B cell (primary cell): ENCODE measurements around the gene HES1. TPM values are rescaled to one million over a fixed set of nuclear protein-coding genes. Genes with fewer than 3 reads are reported as not detected.

Source experiments
- ATAC-seq: fragments of 200-7000 bp; cut with Tn5 transposase; one replicate; pipeline ENCODE4 v1.10.0; 2021; ENCODE audit warnings: low read depth, mild to moderate bottlenecking, moderate number of reproducible peaks, moderate library complexity
- CTCF ChIA-PET: fragments of 350-600 bp; sonication (Branson Sonifier 250); formaldehyde crosslinking; loops from one replicate; lab custom pipeline; 2021; ENCODE audit warnings: antibody characterized with exemption, inconsistent platforms; lab: Charles Lee
- POLR2A ChIA-PET: fragments of 350-600 bp; sonication (Branson Sonifier 250); formaldehyde crosslinking; loops from one replicate; lab custom pipeline; 2021; ENCODE audit warnings: antibody characterized with exemption; lab: Charles Lee
- DNase-seq: peaks from one replicate; pipeline ENCODE4 v3.0.0; 2013
- H2AFZ ChIP-seq: 2 replicates; pipeline ENCODE4 v1.6.1; 2012; ENCODE audit warnings: mild to moderate bottlenecking, low read depth, low read length; ENCODE audit not compliant: insufficient read depth, poor library complexity, severe bottlenecking
- H3K27ac ChIP-seq, 2 donors: 1 replicate in 1 of 2; 2 replicates in 1 of 2; pipeline ENCODE4 v1.5.1; 2012 to 2013; ENCODE audit warnings: low read length in 2 of 2, mild to moderate bottlenecking in 2 of 2, moderate library complexity in 1 of 2
- H3K27me3 ChIP-seq, 4 experiments: fragments of 200-600 bp in 1 of 4; sonication (generic) in 1 of 4; replicated peaks in 1 of 4; 1 replicate in 2 of 4; 2 replicates in 2 of 4; pipeline versions ENCODE4 v1.6.1 to v1.7.0; 2013 to 2016; ENCODE audit warnings: low read length in 3 of 4, mild to moderate bottlenecking in 2 of 4, mixed read lengths in 1 of 4, moderate library complexity in 1 of 4; ENCODE audit not compliant: insufficient read depth in 4 of 4, control insufficient read depth in 3 of 4; ENCODE audit errors: control extremely low read depth in 1 of 4
- H3K36me3 ChIP-seq, 2 experiments: replicated peaks in 1 of 2; 1 replicate in 1 of 2; 2 replicates in 1 of 2; pipeline versions ENCODE4 v1.6.1 to v1.7.1; 2013; ENCODE audit warnings: low read length in 1 of 2; ENCODE audit not compliant: insufficient read depth in 2 of 2, control insufficient read depth in 1 of 2; ENCODE audit errors: control extremely low read depth in 1 of 2, extremely low read depth in 1 of 2
- H3K4me1 ChIP-seq, 2 donors: fragments of 200-600 bp in 1 of 2; sonication (generic) in 1 of 2; 1 replicate in 1 of 2; 2 replicates in 1 of 2; pipeline versions ENCODE4 v1.5.1 to v1.6.1; 2013 to 2017; ENCODE audit warnings: low read length in 2 of 2; ENCODE audit not compliant: control insufficient read depth in 2 of 2, insufficient read depth in 2 of 2
- H3K4me2 ChIP-seq: replicated peaks from 2 replicates; pipeline ENCODE3; 2012; ENCODE audit warnings: mild to moderate bottlenecking, low read depth, low read length; ENCODE audit not compliant: poor library complexity, severe bottlenecking
- H3K4me3 ChIP-seq, 5 experiments: fragments of 200-600 bp in 1 of 5; sonication (generic) in 1 of 5; 1 replicate in 3 of 5; 2 replicates in 2 of 5; pipeline versions ENCODE4 v1.5.1 to v1.7.0; 2011 to 2016; ENCODE audit warnings: low read length in 4 of 5, mild to moderate bottlenecking in 4 of 5, low read depth in 2 of 5, control low read depth in 1 of 5, moderate library complexity in 1 of 5; ENCODE audit not compliant: insufficient read depth in 1 of 5; ENCODE audit errors: control extremely low read depth in 1 of 5, extremely low read depth in 1 of 5
- H3K79me2 ChIP-seq: fragments of 200-600 bp; sonication (generic); one replicate; pipeline ENCODE4 v1.6.0; 2016; ENCODE audit warnings: low read length; ENCODE audit not compliant: control insufficient read depth, insufficient read depth
- H3K9ac ChIP-seq: fragments of 200-600 bp; sonication (generic); 2 replicates; pipeline ENCODE4 v1.6.1; 2017; ENCODE audit warnings: mild to moderate bottlenecking, low read length, moderate library complexity
- H3K9me3 ChIP-seq, 3 donors: one replicate each; pipeline versions ENCODE4 v1.6.1 to v1.7.1; 2013; ENCODE audit warnings: low read length in 2 of 3; ENCODE audit not compliant: control insufficient read depth in 2 of 3, insufficient read depth in 1 of 3; ENCODE audit errors: control extremely low read depth in 1 of 3
- H4K20me1 ChIP-seq: 2 replicates; pipeline ENCODE4 v1.6.0; 2012; ENCODE audit warnings: mild to moderate bottlenecking, low read length; ENCODE audit not compliant: insufficient read depth, control insufficient read depth, poor library complexity, severe bottlenecking
- H3K27ac Mint-ChIP-seq: one replicate; pipeline ENCODE4 v1.8.0; 2021; ENCODE audit warnings: mixed read lengths
- H3K27me3 Mint-ChIP-seq: one replicate; pipeline ENCODE4 v1.8.0; 2021; ENCODE audit warnings: mixed read lengths
- H3K4me1 Mint-ChIP-seq: one replicate; pipeline ENCODE4 v1.8.0; 2021; ENCODE audit warnings: mixed read lengths
- H3K4me3 Mint-ChIP-seq: one replicate; pipeline ENCODE4 v1.8.0; 2021; ENCODE audit warnings: mixed read lengths
- H3K9me3 Mint-ChIP-seq: one replicate; pipeline ENCODE4 v1.8.0; 2022; ENCODE audit warnings: mixed read lengths; ENCODE audit not compliant: insufficient read depth
- CTCF ChIP-seq: fragments of 200-600 bp; IDR thresholded peaks from one replicate; pipeline ENCODE4 v1.8.0; 2022; ENCODE audit warnings: antibody characterized with exemption, mild to moderate bottlenecking
- EZH2 ChIP-seq: IDR thresholded peaks from 2 replicates; pipeline ENCODE4 v1.6.1; 2012; ENCODE audit warnings: borderline replicate concordance, low read depth, mild to moderate bottlenecking, moderate library complexity, low read length; ENCODE audit not compliant: insufficient read depth, poor library complexity, severe bottlenecking
- WGBS: methylation state at CpG from one replicate; pipeline ENCODE4 v1.1.5; 2013; ENCODE audit warnings: missing lambda C conversion rate; ENCODE audit not compliant: insufficient coverage; 5-methylcytosine and 5-hydroxymethylcytosine counted together
- intact Hi-C: fragments of 100-400 bp; cut with micrococcal nuclease; formaldehyde crosslinking; loops from one replicate; pipeline ENCODE4 v1.10.0; 2022
- polyA plus RNA-seq: library from polyadenylated mRNA; depleted of rRNA; stranded (reverse); fragments of >200 nt; gene quantifications from 2 replicates; pipeline ENCODE4 v1.2.3, GENCODE V29; 2012
- total RNA-seq, 2 donors: library from RNA; stranded (reverse); fragments of 120-200 nt in 1 of 2; gene quantifications; 1 replicate in 1 of 2; 2 replicates in 1 of 2; pipeline versions ENCODE4 v1.2.3 to v1.2.4, GENCODE V29; 2013 to 2022

Gene HES1
- total and polyA plus RNA-seq, 2 donors (not counting 1 experiment from before 2014, with no cell fraction given), result 2.4 to 60.3 TPM

DNA sequence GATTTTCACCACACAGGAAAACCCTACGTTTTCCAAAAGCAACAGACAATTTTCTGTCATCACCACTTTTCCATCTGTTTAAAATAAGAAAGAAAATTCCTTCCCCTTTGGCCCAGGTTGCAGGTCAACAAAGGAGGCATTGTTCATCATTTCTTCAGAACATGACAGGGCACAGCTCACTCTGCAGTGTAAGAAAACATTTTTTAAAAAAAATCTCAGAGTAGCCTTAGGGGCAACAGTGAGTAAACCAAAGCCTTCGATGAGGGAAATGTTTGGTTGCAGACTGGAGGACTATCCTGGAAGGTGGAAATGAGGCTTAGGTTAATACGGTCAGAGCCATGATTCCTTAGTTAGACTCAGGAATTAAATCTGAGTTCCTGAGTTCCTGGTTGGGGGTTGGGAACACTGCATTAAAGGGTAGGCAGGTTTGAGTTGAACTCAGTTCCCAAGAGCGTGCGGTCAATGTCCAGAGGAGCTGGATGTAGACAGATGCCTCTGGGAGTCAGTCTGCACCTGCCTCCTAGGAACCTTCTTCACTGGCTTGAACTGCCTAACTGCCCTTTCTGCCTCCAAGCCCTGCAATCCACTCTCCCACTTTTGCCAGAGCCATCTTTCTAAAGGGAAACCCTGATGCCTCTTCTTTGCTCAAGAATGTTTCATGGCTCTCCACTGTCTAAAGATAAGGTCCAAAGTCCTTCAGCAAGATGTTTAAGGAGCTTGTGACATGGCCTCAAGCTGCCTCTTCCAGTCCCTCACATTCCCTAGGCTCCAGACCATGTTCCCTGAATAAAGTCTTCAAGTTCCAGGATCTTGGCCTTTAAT is 3.3 kb upstream of the HES1 start:
- no peak overlapping the region for H3K4me3 ChIP-seq
- peak overlapping the region in 1 of 2 donors; percentile 5 for H3K27ac ChIP-seq
- H2AFZ ChIP-seq, result no peak overlapping the region
- H3K4me1 ChIP-seq, result peaks cover 56 to 74% of the 10 kb centered on the region in 2 donors
- Mint-ChIP-seq H3K4me3 (peak overlapping the region; percentile 84), H3K9me3 (no peaks in the 10 kb centered on the region), H3K27me3 (no peaks in the 10 kb centered on the region), H3K27ac (peak overlapping the region; percentile 88), H3K4me1 (peaks cover 69% of the 10 kb centered on the region)
- no peak for ATAC-seq
- intact Hi-C loops, result loop anchor here (10.0 kb wide), 1 partner anchor 438 kb away; no protein-coding TSS in a partner anchor
- DNase-seq, result no peak
- WGBS, result 95% methylated on average over 4 of the region's 5 CpGs
- peak overlapping the region; percentile 63 for H3K4me2 ChIP-seq
- no peaks in the 10 kb centered on the region for H3K36me3 ChIP-seq
- TF ChIP-seq CTCF (no peak), EZH2 (no peak)
- CTCF ChIA-PET, result interaction anchor here (0.7 to 13.3 kb wide), 8 partner anchors 26 to 344 kb away, joined by 3 to 148 read pairs (median 4); no protein-coding TSS in a partner anchor
- H4K20me1 ChIP-seq, result no peaks in the 10 kb centered on the region
- H3K9ac ChIP-seq, result no peak overlapping the region
- H3K27me3 ChIP-seq, result no peaks in the 10 kb centered on the region
- no peaks in the 10 kb centered on the region for H3K9me3 ChIP-seq
- POLR2A ChIA-PET, result interaction anchor here (0.6 to 4.0 kb wide), 2 partner anchors 26 to 29 kb away, joined by 7 to 27 read pairs; no protein-coding TSS in a partner anchor
- peaks cover 7% of the 10 kb centered on the region for H3K79me2 ChIP-seq
